HFFc6 (cell line): Measurements from ENCODE around the gene ZNF432. TPM values are rescaled to one million over a fixed set of nuclear protein-coding genes. Genes with fewer than 3 reads are reported as not detected.
"Not testable (repeated sequence)": the region's sequence is repeated elsewhere in the genome, so short reads cannot be mapped to it uniquely, and the experiment has no call there.

ENCODE experiments used
- DNase-seq: peaks from one replicate; pipeline ENCODE4 v3.0.0-alpha.2; 2018
- H3K27ac Mint-ChIP-seq: 2 replicates; pipeline ENCODE4 v1.8.0; 2020; ENCODE audit warnings: mild to moderate bottlenecking, mixed read lengths
- H3K27me3 Mint-ChIP-seq: 2 replicates; pipeline ENCODE4 v1.8.0; 2021; ENCODE audit warnings: mild to moderate bottlenecking, moderate library complexity, mixed read lengths; ENCODE audit not compliant: insufficient read depth
- H3K36me3 Mint-ChIP-seq: 2 replicates; pipeline ENCODE4 v1.8.0; 2021; ENCODE audit warnings: low read depth, mixed read lengths
- H3K4me1 Mint-ChIP-seq: 2 replicates; pipeline ENCODE4 v1.8.0; 2020; ENCODE audit warnings: low read depth, mixed read lengths
- H3K4me3 Mint-ChIP-seq: 2 replicates; pipeline ENCODE4 v1.8.0; 2020; ENCODE audit warnings: mild to moderate bottlenecking, moderate library complexity, mixed read lengths
- H3K9me3 Mint-ChIP-seq: 2 replicates; pipeline ENCODE4 v1.8.0; 2020; ENCODE audit warnings: mild to moderate bottlenecking, mixed read lengths
- long read RNA-seq: library from polyadenylated mRNA; unstranded; transcript quantifications from one replicate; pipeline ENCODE4 v2.0.0, GENCODE V29; 2019
- total RNA-seq, 6 experiments: library from RNA; stranded (reverse); fragmentation: NEBNext Ultra II Directional; extraction: Animal tissue kit (Norgen Biotek cat#: 25700); gene quantifications; 2 replicates in 1 of 6; 3 replicates in 5 of 6; pipeline ENCODE4 v1.2.3, GENCODE V29; 2021
- TF ChIP-seq, protein P1 (sequence below): fragments of 200-600 bp; sonication (generic); IDR thresholded peaks from 2 replicates; pipeline ENCODE4 v1.5.0; 2021; ENCODE audit warnings: antibody characterized with exemption, mild to moderate bottlenecking

The ZNF432 gene
- 1 to 10 TPM; 5.6 to 6.9 (median 6.7) TPM for total RNA-seq
- long read RNA-seq, partial matches to known transcripts: 0 of 2 reads
- long read RNA-seq, other reads (novel, unspliced or antisense): 2 of 2 reads

- peak; percentile 80 for DNase-seq
- peaks cover 47% of the 10 kb centered on the region for H3K9me3 Mint-ChIP-seq
- H3K4me3 Mint-ChIP-seq: peak within 1 kb of the TSS; percentile 96
- H3K36me3 Mint-ChIP-seq: peaks cover 67% of the 10 kb centered on the region
- H3K27ac Mint-ChIP-seq: peak within 1 kb of the TSS; percentile 99
- H3K4me1 Mint-ChIP-seq: peaks cover 34% of the 10 kb centered on the region
- TF ChIP-seq, protein P1, sequence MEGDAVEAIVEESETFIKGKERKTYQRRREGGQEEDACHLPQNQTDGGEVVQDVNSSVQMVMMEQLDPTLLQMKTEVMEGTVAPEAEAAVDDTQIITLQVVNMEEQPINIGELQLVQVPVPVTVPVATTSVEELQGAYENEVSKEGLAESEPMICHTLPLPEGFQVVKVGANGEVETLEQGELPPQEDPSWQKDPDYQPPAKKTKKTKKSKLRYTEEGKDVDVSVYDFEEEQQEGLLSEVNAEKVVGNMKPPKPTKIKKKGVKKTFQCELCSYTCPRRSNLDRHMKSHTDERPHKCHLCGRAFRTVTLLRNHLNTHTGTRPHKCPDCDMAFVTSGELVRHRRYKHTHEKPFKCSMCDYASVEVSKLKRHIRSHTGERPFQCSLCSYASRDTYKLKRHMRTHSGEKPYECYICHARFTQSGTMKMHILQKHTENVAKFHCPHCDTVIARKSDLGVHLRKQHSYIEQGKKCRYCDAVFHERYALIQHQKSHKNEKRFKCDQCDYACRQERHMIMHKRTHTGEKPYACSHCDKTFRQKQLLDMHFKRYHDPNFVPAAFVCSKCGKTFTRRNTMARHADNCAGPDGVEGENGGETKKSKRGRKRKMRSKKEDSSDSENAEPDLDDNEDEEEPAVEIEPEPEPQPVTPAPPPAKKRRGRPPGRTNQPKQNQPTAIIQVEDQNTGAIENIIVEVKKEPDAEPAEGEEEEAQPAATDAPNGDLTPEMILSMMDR: no peak; the same call in 1 of the 2 replicates
- H3K27me3 Mint-ChIP-seq: no peaks in the 10 kb centered on the region
Measured at GRCh38 chr19:52048555-52049501, at the start of gene ZNF432. Gene ZNF432, minus strand, starts transcription at chr19:52048838. Its CDS starts 1,970 bp downstream, at chr19:52046868.

DNA sequence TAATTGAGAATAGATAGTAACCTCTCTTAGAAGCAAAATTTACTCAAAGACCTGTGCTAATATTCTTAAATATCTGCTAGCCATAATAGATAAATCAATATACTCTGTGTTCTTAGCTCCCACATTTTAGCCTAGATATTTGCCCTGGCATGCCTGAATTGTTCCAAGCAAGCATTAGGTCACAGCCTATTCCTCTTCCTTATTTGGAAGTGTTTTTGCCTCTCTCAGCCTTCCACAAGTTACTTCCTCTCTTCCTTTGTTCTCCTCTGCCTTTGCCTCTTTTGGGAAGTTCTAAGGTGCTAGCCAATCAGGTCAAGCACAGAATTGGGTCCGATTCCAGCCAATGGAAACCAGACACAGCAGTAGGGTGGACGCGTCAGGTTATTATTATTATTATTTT is 47.8 kb upstream of the ZNF432 start:
- H3K36me3 Mint-ChIP-seq: peaks cover 55% of the 10 kb centered on the region
- H3K4me1 Mint-ChIP-seq: peaks cover 17% of the 10 kb centered on the region
- H3K9me3 Mint-ChIP-seq: peaks cover 61% of the 10 kb centered on the region
- DNase-seq, H3K27me3 Mint-ChIP-seq, H3K27ac Mint-ChIP-seq: not testable (repeated sequence)
- peak overlapping the region; percentile 98; the same call in 1 of the 2 replicates for H3K4me3 Mint-ChIP-seq

DNA sequence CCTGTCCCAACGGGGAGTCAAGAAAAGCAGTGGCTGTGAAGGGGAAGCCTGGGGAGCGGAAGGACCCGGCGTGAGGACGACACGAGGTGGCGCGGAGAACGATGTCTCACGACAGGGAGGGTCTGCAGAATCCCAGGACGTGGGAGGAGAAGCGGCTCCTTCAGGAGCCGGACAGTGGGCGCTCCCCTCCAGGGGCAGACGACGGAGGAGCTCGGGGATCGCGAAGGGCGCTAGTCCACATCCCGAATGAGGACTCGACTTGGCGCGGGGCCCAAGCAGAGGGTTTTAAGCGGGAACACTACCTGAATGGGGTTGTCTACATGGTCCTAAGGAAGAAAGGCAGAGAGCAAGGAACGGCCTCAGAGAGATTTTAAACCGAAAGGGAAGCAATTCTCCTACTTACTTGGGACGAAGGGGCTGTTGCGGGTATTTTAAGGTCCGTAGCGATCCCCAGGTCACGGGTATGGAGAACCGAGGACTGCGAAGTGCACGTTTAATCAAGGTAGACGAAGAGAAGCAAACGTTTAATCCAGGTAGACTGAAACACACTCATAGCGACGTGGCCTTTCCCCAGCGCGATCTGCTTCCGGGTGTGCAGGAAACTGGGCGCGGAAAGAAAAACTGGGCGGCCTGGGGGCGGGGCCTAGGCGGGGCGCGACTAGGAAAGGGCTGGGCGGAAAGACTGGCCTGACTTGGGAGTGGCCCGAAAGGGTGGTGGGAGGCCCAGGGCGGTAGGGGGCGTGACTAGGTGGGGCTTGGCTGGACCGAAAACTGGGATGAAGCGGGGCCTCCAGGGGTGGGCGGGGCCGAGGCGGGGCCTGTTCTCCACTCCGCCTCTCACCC is 46.8 kb upstream of the ZNF432 start, which contains the start of gene ZNF841:
Gene ZNF841, minus strand, starts transcription at position 594 of the 843 bp plus-strand sequence. CDS start 10,964 bp downstream, outside the sequence.
- peak; percentile 93 for DNase-seq
- TF ChIP-seq, protein P1: peak; percentile 46
- Mint-ChIP-seq H3K4me3 (peak within 1 kb of the TSS; percentile 98), H3K27ac (peak within 1 kb of the TSS; percentile 95), H3K36me3 (peaks cover 65% of the 10 kb centered on the region), H3K9me3 (peaks cover 71% of the 10 kb centered on the region), H3K27me3 (no peaks in the 10 kb centered on the region), H3K4me1 (peaks cover 26% of the 10 kb centered on the region)

DNA sequence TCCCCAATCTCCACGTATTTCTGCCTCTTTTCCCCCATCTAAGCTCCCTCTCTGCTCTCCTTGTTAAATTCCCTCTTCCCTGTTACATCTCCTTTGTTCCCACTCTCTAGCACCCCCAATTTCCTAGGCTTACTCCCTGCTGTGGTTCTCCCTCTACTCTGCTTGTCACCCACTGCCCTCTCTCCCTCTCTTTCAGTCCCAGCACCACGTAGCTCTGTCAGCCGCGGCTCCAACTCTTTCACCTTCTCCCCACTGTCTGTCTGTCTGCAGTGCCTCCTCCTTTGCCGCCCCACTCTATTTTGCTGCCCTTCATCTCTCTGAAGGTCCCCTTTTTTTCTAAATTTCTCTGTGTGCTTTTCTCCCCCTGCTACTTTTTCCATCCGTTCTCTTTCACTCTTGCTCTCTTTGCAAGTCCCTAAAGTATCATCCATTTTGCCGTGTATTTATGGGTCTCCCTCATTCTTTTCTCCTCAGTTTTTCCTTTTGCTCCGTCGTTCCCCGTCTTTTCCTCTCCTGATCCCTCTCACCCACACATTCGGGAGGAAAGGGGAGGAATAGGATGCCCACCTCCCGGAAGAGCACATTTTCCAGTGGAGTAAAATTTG is 46.0 kb upstream of the ZNF432 start:
- TF ChIP-seq, protein P1: no peak
- Mint-ChIP-seq H3K4me1 (peaks cover 28% of the 10 kb centered on the region), H3K36me3 (peaks cover 73% of the 10 kb centered on the region), H3K9me3 (peaks cover 73% of the 10 kb centered on the region), H3K27me3 (no peaks in the 10 kb centered on the region; the same call in 1 of the 2 replicates), H3K4me3 (peak overlapping the region; percentile 98), H3K27ac (peak overlapping the region; percentile 95)
- no peak for DNase-seq

- peak; percentile 11 for DNase-seq
- TF ChIP-seq, protein P1: no peak
- H3K36me3 Mint-ChIP-seq: peaks cover 100% of the 10 kb centered on the region
- H3K27ac Mint-ChIP-seq: no peak overlapping the region
- no peak overlapping the region for H3K4me3 Mint-ChIP-seq
- H3K9me3 Mint-ChIP-seq: peaks cover 84% of the 10 kb centered on the region
- H3K27me3 Mint-ChIP-seq: no peaks in the 10 kb centered on the region; the same call in none of the 2 replicates
- peaks cover 20% of the 10 kb centered on the region for H3K4me1 Mint-ChIP-seq
Measured at GRCh38 chr19:52086481-52086880, 37.8 kb upstream of the ZNF432 start.
